ENCODE results near the gene FKBP7.

DNA sequence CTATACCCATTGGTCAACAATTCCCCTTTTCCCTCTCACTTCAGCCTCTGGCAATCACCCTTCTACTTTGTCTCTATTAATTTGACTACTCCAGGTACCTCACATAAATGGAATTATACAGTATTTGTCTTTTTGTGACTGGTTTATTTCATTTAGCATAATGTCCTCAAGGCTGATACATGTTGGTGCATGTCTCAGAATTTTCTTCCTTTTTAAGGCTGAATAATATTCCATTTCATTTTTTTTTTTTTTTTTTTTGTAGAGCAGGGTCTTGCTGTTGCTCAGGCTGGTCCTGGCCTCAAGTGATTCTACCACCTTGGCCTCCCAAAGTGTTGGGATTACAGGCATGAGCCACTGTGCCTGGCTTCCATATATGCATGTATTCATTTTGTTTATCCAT lies 1.9 kb downstream of the FKBP7 start:
- TF ChIP-seq CTCF (IDR thresholded peaks at IDR 0.05; ENCODE audit: borderline replicate concordance, extremely low read depth, low read length, poor library complexity, severe bottlenecking) (no peak), EZH2 (IDR thresholded peaks at IDR 0.05; ENCODE audit: borderline replicate concordance, low read depth, low read length, severe bottlenecking) (no peak)

Measured in DND-41 (cell line).